GM13977 (cell line): Measurements from ENCODE around the gene SCIN.
"Not testable (repeated sequence)": the region's sequence is repeated elsewhere in the genome, so short reads cannot be mapped to it uniquely, and the experiment has no call there.

Experiments used
- DNase-seq: peaks from one replicate; pipeline ENCODE4 v3.0.0; 2012; ENCODE audit warnings: low spot score
- in situ Hi-C: fragments of 300-500 bp; cut with MboI; formaldehyde crosslinking; loops from one replicate; pipeline ENCODE4 v1.12.0; 2022; ENCODE audit warnings: low sequenced_read_pairs, low pct_unique_long_range_greater_than_20kb, mixed read lengths, inconsistent platforms; ENCODE audit not compliant: unreplicated experiment
- TF ChIP-seq, protein P1 (sequence below): IDR thresholded peaks from 2 replicates; pipeline ENCODE4 v1.5.1; 2012; ENCODE audit warnings: mild to moderate bottlenecking, control low read depth; ENCODE audit not compliant: insufficient read depth; ENCODE audit errors: extremely low read depth, missing control alignments

SCIN gene

DNA sequence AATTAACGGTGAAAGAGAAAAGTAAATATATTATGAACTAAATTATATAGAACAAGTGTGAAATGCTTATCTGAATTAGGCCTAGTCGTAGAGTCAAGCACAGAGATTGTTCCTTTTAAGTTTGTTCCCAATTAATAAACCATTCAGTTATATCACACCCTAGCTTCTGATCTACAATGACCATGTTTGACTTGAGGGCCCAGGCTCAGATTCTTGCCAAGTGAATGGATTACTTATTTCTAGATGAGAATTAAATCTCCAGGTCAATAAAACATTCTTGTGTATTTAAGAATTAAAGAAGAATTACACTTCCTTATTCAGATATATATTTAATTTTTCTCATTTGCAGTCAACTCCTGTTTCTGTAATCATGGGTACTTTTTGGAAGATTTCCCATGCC, 79.6 kb downstream of the SCIN start:
- in situ Hi-C loops = no loop called here
- no peak for DNase-seq
- TF ChIP-seq, protein P1, sequence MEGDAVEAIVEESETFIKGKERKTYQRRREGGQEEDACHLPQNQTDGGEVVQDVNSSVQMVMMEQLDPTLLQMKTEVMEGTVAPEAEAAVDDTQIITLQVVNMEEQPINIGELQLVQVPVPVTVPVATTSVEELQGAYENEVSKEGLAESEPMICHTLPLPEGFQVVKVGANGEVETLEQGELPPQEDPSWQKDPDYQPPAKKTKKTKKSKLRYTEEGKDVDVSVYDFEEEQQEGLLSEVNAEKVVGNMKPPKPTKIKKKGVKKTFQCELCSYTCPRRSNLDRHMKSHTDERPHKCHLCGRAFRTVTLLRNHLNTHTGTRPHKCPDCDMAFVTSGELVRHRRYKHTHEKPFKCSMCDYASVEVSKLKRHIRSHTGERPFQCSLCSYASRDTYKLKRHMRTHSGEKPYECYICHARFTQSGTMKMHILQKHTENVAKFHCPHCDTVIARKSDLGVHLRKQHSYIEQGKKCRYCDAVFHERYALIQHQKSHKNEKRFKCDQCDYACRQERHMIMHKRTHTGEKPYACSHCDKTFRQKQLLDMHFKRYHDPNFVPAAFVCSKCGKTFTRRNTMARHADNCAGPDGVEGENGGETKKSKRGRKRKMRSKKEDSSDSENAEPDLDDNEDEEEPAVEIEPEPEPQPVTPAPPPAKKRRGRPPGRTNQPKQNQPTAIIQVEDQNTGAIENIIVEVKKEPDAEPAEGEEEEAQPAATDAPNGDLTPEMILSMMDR = no peak

DNA sequence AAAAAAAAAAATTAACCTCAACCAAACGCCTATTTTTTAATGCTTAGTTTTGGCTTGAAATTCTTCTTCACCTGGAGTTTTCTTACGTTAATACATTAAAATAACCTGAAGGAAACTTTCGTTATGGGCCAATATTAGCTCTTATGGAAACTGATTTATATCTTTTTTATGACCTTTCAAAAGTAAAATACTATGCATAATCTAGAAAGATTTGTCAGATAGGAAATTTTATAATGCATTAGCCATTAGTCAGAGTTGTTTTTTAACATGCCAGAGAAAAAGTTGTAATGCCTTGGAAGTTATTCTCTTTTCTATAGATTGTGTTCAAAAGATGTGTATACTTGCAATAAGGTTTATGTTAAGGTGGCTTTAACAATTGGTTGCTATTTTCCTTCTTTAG, 82.6 kb downstream of the SCIN start:
- DNase-seq = no peak
- in situ Hi-C loops = no loop called here
- TF ChIP-seq, protein P1 = no peak

DNA sequence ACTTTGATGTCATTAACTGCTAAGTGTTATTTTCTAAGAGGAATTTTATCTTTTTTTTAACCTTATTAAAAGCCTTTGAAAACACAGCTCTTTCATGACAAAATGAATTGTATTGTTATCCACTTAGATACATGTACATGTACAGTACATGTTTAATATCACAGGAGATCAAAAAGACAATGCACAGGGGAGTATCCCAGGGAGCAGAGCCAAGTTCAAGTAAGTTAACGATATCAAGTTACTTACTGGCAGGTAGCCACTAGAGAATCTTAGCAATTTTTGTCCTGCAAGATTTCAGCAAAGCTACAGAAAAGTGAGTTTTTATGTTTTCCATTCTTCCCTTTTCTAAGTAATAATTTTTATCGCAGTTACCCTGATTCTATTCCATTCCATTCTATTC, 83.0 kb downstream of the SCIN start:
- no peak for DNase-seq
- TF ChIP-seq, protein P1 = no peak
- in situ Hi-C loops = no loop called here

DNA sequence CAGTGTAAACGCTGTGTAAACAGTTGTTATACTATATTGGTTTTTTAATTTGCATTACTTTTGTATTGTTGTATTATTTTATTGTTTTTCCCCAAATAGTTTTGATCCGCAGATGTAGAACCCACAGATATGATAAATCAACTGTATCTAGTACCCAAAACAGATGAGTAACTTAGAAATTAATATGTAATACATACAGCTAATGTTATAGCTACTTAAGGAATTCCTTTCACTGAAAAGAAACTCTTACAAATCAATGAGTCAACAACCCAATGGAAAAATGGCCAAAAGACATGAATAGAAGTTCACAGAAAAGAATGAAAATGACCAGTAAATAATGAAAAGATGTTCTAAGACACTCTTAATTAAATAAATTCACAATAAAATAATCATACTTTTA, 84.6 kb downstream of the SCIN start:
- DNase-seq = no peak
- in situ Hi-C loops = no loop called here
- TF ChIP-seq, protein P1 = no peak

DNA sequence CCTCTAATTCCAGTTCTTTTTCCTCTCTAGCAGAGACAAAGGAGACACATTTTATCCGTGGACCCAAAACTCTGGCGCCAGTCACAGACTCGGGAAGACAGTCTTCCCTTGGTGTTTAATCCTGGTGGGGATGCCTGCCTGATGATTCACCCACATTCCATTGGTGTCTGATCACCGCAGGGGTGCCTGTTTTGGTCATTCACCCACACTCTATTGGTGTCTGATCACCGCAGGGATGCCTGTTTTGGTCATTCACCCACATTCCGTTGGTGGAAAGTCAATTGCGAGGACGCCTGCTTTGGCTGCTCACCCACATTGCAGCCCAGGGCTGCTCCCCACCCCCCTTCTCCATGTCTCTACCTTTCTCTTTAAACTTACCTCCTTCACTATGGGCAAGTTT, 89.9 kb downstream of the SCIN start:
- in situ Hi-C loops, DNase-seq: not testable (repeated sequence)

DNA sequence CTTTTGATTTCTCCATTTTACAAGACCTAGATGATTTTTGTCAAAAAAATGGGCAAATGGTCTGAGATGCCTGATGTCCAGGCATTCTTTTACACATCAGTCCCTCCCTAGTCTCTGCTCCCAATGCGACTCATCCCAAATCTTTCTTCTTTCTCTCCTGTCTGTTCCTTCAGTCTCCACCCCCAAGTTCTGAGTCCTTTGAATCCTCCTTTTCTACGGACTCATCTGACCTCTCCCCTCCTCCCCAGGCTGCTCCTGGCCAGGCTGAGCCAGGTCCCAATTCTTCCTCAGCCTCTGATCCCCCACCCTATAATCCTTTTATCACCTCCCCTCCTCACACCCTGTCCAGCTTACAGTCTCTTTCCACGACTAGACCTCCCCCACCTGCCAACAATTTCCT, 90.5 kb downstream of the SCIN start:
- in situ Hi-C loops, DNase-seq: not testable (repeated sequence)

DNA sequence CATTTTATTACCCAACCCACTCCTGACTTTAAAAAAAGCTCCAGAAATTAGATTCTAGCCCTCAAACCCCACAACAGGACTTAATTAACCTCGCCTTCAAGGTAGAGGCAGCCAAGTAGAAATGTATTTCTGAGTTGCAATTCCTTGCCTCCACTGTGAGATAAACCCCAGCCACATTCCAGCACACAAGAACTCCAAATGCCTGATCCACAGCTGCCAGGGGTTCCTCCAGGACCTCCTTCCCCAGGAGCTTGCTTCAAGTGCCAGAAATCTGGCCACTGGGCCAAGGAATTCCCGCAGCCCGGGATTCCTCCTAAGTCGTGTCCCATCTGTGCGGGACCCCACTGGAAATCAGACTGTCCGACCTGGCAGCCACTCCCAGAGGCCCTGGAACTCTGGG, 91.1 kb downstream of the SCIN start:
- TF ChIP-seq, protein P1 = no peak
- in situ Hi-C loops = no loop called here

DNA sequence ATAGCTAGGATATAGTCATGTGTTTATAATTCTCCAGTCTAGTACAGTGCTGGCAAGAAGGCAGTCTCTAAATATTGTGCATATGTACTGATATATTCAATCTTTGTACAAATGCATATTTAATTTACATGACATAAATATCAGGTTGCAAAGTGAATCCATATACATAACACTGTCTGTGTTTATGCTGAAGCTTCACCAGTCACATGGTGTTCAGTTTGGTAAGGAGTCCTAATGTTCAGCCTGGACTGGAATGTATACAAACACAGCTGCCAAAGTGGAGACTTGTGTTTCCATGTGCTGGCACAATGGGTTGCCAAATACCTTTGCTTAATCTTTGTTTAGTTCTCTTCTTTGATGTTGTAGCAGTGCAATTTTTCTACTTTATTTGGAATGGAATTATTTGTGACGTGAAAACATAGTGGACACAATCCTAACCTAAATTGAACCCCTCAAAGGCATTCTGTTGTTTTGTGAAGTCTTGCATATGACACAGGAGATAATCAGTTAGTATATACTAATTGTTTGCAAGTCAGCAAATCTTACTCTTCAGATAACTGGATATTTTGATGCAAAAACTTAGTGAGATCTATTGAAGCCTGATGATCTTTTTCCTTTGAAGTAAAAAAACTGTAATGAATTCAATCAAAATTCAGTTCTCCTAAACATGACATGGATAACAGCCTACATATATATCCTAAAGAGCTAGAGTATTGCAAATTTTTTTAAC, 99.6 kb downstream of the SCIN start:
- DNase-seq = no peak
- in situ Hi-C loops = no loop called here
- TF ChIP-seq, protein P1 = no peak

More for the DNA sequence above, 91.1 kb downstream of the SCIN start:
- DNase-seq = no peak
